ENCODE data around the gene DLG2. TPM values are rescaled to one million over a fixed set of nuclear protein-coding genes. Genes with fewer than 3 reads are reported as not detected.

Gene DLG2
- total and polyA plus RNA-seq, 2 donors (not counting 3 experiments of a cell fraction or from before 2014, with no cell fraction given): 0.15 to 1.1 TPM

GRCh38 chr11:84241343-84242131 is 1385.6 kb downstream of the DLG2 start:
- TF ChIP-seq POLR2AphosphoS5 (IDR thresholded peaks at IDR 0.05; ENCODE audit: insufficient read depth, low read depth, low read length) (no peak), EZH2 (IDR thresholded peaks at IDR 0.05; ENCODE audit: borderline replicate concordance, low read depth, low read length, severe bottlenecking) (no peak), POLR2A (IDR thresholded peaks at IDR 0.05; ENCODE audit: low read depth, low read length) (no peak)
- dilution Hi-C loops (cut with MboI; ENCODE audit: extremely low pct_ligation_motif_present, low sequenced_read_pairs): no loop called here
- Histone ChIP-seq H3K4me1 (ENCODE audit: control insufficient read depth, extremely low read depth, insufficient read depth, low read length) (no peaks in the 10 kb centered on the region), H3K9me3 (replicated peaks; ENCODE audit: control insufficient read depth, insufficient read depth, low read length) (no peaks in the 10 kb centered on the region), H3K4me2 (ENCODE audit: insufficient read depth, low read length) (no peak overlapping the region), H3K9me1 (replicated peaks; ENCODE audit: control insufficient read depth, extremely low read depth, insufficient read depth, low read length) (no peaks in the 10 kb centered on the region), H3K27me3 (ENCODE audit: control insufficient read depth in 2 of 2, insufficient read depth in 2 of 2, low read length in 2 of 2) (no peaks in the 10 kb centered on the region), H2AFZ (ENCODE audit: low read depth, low read length) (no peak overlapping the region), H4K20me1 (replicated peaks; ENCODE audit: control insufficient read depth, extremely low read depth, insufficient read depth, low read length) (no peaks in the 10 kb centered on the region), H3K27ac (ENCODE audit: insufficient read depth, low read depth, low read length) (no peak overlapping the region), H3K9ac (replicated peaks; ENCODE audit: extremely low read depth, insufficient read depth, low read length) (no peak overlapping the region), H3K79me2 (ENCODE audit: control insufficient read depth, insufficient read depth, low read length) (no peaks in the 10 kb centered on the region), H3K4me3 (replicated peaks in 1 of 3; ENCODE audit: insufficient read depth in 1 of 3, low read depth in 1 of 3, low read length in 3 of 3) (no peak overlapping the region), H3K36me3 (ENCODE audit: control insufficient read depth in 2 of 2, extremely low read depth in 1 of 2, insufficient read depth in 2 of 2, low read length in 2 of 2) (no peaks in the 10 kb centered on the region)
- ChIA-PET POLR2A (no interaction called here), CTCF (no interaction called here)
- intact Hi-C loops (cut with micrococcal nuclease): no loop called here
- BruUV-seq (replicated peaks): no TSS peak
- FAIRE-seq (no peak), DNase-seq (ENCODE audit: low read depth, low spot score) (no peak)

- dilution Hi-C loops (cut with MboI; ENCODE audit: extremely low pct_ligation_motif_present, low sequenced_read_pairs): no loop called here
Observed at GRCh38 chr11:84240847-84241246, 1386.3 kb downstream of the DLG2 start.

More at GRCh38 chr11:84240847-84241246, 1386.3 kb downstream of the DLG2 start:
- intact Hi-C loops (cut with micrococcal nuclease): no loop called here
- Histone ChIP-seq H3K9me3 (replicated peaks; ENCODE audit: control insufficient read depth, insufficient read depth, low read length) (no peaks in the 10 kb centered on the region), H4K20me1 (replicated peaks; ENCODE audit: control insufficient read depth, extremely low read depth, insufficient read depth, low read length) (no peaks in the 10 kb centered on the region), H3K4me2 (ENCODE audit: insufficient read depth, low read length) (no peak overlapping the region), H3K27ac (ENCODE audit: insufficient read depth, low read depth, low read length) (no peak overlapping the region), H3K9me1 (replicated peaks; ENCODE audit: control insufficient read depth, extremely low read depth, insufficient read depth, low read length) (no peaks in the 10 kb centered on the region), H2AFZ (ENCODE audit: low read depth, low read length) (no peak overlapping the region), H3K4me3 (replicated peaks in 1 of 3; ENCODE audit: insufficient read depth in 1 of 3, low read depth in 1 of 3, low read length in 3 of 3) (no peak overlapping the region), H3K4me1 (ENCODE audit: control insufficient read depth, extremely low read depth, insufficient read depth, low read length) (no peaks in the 10 kb centered on the region), H3K9ac (replicated peaks; ENCODE audit: extremely low read depth, insufficient read depth, low read length) (no peak overlapping the region), H3K27me3 (ENCODE audit: control insufficient read depth in 2 of 2, insufficient read depth in 2 of 2, low read length in 2 of 2) (no peaks in the 10 kb centered on the region), H3K79me2 (ENCODE audit: control insufficient read depth, insufficient read depth, low read length) (no peaks in the 10 kb centered on the region), H3K36me3 (ENCODE audit: control insufficient read depth in 2 of 2, extremely low read depth in 1 of 2, insufficient read depth in 2 of 2, low read length in 2 of 2) (no peaks in the 10 kb centered on the region)
- DNase-seq (ENCODE audit: low read depth, low spot score) (no peak), FAIRE-seq (no peak)
- ChIA-PET POLR2A (no interaction called here), CTCF (no interaction called here)
- TF ChIP-seq GATA2 (IDR thresholded peaks at IDR 0.05; ENCODE audit: insufficient read depth, insufficient read length, low read depth, low read length) (no peak), JUN (IDR thresholded peaks at IDR 0.05; ENCODE audit: borderline replicate concordance, insufficient read depth, insufficient read length, low read depth) (no peak), CTCF (IDR thresholded peaks at IDR 0.05; ENCODE audit: extremely low read depth in 1 of 2, insufficient read depth in 1 of 2, low read depth in 1 of 2, low read length in 2 of 2) (no peak), MYC (IDR thresholded peaks at IDR 0.05; ENCODE audit: low read depth, low read length) (no peak), FOS (IDR thresholded peaks at IDR 0.05; ENCODE audit: borderline replicate concordance, insufficient read depth, low read length) (no peak), POLR2AphosphoS5 (IDR thresholded peaks at IDR 0.05; ENCODE audit: insufficient read depth, low read depth, low read length) (no peak), EZH2 (IDR thresholded peaks at IDR 0.05; ENCODE audit: borderline replicate concordance, low read depth, low read length, severe bottlenecking) (no peak), POLR2A (IDR thresholded peaks at IDR 0.05; ENCODE audit: low read depth, low read length) (no peak), MAX (IDR thresholded peaks at IDR 0.05; ENCODE audit: insufficient read depth, insufficient read length) (no peak)
- BruUV-seq (replicated peaks): no TSS peak
